ENCODE results near the gene NT5C.
A peak's percentile ranks its signal among the peaks of the same experiment; 100 is the strongest.

NT5C gene

DNA sequence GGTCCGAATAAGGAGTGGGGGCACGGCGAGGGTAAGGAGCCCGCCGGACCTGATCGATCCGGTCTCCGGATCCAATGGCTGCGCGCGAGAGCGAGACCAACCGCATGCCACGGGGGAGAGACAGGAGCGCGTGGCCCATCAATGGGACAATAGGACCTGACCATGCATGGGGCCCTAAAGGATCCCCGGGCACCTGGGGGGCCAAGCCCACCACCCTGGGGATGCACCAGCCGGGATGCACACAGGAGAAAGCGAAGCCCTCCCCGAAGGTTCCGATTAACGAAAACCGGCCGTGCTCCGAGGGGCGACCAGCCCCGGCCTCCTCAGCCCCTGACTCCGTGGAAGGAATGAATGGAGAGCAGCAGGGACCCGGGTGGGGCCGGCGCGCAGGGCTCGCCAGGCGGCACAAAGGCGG lies 22.2 kb upstream of the NT5C start (continued):
- no peak for TF ChIP-seq ZNF133 (tag by site-specific recombination; IDR thresholded peaks at IDR 0.05)
- TF ChIP-seq, protein P1, sequence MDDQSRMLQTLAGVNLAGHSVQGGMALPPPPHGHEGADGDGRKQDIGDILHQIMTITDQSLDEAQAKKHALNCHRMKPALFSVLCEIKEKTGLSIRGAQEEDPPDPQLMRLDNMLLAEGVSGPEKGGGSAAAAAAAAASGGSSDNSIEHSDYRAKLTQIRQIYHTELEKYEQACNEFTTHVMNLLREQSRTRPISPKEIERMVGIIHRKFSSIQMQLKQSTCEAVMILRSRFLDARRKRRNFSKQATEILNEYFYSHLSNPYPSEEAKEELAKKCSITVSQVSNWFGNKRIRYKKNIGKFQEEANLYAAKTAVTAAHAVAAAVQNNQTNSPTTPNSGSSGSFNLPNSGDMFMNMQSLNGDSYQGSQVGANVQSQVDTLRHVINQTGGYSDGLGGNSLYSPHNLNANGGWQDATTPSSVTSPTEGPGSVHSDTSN (CRISPR knock-in tag; IDR thresholded peaks at IDR 0.05), result no peak
- peak; percentile 75; the same call in 1 of the 2 replicates for TF ChIP-seq BCL11B (tag by site-specific recombination; IDR thresholded peaks at IDR 0.05; ENCODE audit: low read depth)
- TF ChIP-seq ZNF555 (tag by site-specific recombination; conservative IDR thresholded peaks at IDR 0.05), result no peak
- no peak for TF ChIP-seq IKZF3 (tag by site-specific recombination; IDR thresholded peaks at IDR 0.05)
- TF ChIP-seq, protein P2, sequence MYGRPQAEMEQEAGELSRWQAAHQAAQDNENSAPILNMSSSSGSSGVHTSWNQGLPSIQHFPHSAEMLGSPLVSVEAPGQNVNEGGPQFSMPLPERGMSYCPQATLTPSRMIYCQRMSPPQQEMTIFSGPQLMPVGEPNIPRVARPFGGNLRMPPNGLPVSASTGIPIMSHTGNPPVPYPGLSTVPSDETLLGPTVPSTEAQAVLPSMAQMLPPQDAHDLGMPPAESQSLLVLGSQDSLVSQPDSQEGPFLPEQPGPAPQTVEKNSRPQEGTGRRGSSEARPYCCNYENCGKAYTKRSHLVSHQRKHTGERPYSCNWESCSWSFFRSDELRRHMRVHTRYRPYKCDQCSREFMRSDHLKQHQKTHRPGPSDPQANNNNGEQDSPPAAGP (tag by site-specific recombination; IDR thresholded peaks at IDR 0.05), result 0 out of 2 replicates have a peak, but pooled peaks have one; percentile 15
- TF ChIP-seq, protein P3, sequence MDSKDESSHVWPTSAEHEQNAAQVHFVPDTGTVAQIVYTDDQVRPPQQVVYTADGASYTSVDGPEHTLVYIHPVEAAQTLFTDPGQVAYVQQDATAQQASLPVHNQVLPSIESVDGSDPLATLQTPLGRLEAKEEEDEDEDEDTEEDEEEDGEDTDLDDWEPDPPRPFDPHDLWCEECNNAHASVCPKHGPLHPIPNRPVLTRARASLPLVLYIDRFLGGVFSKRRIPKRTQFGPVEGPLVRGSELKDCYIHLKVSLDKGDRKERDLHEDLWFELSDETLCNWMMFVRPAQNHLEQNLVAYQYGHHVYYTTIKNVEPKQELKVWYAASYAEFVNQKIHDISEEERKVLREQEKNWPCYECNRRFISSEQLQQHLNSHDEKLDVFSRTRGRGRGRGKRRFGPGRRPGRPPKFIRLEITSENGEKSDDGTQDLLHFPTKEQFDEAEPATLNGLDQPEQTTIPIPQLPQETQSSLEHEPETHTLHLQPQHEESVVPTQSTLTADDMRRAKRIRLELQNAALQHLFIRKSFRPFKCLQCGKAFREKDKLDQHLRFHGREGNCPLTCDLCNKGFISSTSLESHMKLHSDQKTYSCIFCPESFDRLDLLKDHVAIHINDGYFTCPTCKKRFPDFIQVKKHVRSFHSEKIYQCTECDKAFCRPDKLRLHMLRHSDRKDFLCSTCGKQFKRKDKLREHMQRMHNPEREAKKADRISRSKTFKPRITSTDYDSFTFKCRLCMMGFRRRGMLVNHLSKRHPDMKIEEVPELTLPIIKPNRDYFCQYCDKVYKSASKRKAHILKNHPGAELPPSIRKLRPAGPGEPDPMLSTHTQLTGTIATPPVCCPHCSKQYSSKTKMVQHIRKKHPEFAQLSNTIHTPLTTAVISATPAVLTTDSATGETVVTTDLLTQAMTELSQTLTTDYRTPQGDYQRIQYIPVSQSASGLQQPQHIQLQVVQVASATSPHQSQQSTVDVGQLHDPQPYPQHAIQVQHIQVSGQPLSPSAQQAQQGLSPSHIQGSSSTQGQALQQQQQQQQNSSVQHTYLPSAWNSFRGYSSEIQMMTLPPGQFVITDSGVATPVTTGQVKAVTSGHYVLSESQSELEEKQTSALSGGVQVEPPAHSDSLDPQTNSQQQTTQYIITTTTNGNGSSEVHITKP (tag by site-specific recombination; IDR thresholded peaks at IDR 0.05), result peak; percentile 92
- TF ChIP-seq, protein P4, sequence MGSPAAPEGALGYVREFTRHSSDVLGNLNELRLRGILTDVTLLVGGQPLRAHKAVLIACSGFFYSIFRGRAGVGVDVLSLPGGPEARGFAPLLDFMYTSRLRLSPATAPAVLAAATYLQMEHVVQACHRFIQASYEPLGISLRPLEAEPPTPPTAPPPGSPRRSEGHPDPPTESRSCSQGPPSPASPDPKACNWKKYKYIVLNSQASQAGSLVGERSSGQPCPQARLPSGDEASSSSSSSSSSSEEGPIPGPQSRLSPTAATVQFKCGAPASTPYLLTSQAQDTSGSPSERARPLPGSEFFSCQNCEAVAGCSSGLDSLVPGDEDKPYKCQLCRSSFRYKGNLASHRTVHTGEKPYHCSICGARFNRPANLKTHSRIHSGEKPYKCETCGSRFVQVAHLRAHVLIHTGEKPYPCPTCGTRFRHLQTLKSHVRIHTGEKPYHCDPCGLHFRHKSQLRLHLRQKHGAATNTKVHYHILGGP (tag by site-specific recombination; IDR thresholded peaks at IDR 0.05), result no peak
- no peak for TF ChIP-seq ZNF37A (tag by site-specific recombination; IDR thresholded peaks at IDR 0.05)
- TF ChIP-seq, protein P5, sequence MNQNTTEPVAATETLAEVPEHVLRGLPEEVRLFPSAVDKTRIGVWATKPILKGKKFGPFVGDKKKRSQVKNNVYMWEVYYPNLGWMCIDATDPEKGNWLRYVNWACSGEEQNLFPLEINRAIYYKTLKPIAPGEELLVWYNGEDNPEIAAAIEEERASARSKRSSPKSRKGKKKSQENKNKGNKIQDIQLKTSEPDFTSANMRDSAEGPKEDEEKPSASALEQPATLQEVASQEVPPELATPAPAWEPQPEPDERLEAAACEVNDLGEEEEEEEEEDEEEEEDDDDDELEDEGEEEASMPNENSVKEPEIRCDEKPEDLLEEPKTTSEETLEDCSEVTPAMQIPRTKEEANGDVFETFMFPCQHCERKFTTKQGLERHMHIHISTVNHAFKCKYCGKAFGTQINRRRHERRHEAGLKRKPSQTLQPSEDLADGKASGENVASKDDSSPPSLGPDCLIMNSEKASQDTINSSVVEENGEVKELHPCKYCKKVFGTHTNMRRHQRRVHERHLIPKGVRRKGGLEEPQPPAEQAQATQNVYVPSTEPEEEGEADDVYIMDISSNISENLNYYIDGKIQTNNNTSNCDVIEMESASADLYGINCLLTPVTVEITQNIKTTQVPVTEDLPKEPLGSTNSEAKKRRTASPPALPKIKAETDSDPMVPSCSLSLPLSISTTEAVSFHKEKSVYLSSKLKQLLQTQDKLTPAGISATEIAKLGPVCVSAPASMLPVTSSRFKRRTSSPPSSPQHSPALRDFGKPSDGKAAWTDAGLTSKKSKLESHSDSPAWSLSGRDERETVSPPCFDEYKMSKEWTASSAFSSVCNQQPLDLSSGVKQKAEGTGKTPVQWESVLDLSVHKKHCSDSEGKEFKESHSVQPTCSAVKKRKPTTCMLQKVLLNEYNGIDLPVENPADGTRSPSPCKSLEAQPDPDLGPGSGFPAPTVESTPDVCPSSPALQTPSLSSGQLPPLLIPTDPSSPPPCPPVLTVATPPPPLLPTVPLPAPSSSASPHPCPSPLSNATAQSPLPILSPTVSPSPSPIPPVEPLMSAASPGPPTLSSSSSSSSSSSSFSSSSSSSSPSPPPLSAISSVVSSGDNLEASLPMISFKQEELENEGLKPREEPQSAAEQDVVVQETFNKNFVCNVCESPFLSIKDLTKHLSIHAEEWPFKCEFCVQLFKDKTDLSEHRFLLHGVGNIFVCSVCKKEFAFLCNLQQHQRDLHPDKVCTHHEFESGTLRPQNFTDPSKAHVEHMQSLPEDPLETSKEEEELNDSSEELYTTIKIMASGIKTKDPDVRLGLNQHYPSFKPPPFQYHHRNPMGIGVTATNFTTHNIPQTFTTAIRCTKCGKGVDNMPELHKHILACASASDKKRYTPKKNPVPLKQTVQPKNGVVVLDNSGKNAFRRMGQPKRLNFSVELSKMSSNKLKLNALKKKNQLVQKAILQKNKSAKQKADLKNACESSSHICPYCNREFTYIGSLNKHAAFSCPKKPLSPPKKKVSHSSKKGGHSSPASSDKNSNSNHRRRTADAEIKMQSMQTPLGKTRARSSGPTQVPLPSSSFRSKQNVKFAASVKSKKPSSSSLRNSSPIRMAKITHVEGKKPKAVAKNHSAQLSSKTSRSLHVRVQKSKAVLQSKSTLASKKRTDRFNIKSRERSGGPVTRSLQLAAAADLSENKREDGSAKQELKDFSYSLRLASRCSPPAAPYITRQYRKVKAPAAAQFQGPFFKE (tag by site-specific recombination; IDR thresholded peaks at IDR 0.05; ENCODE audit: borderline replicate concordance), result no peak; the same call in 1 of the 2 replicates
- peak; percentile 89 for TF ChIP-seq GLIS2 (tag by site-specific recombination; IDR thresholded peaks at IDR 0.05)
- no peak for TF ChIP-seq OSR2 (tag by site-specific recombination; IDR thresholded peaks at IDR 0.05)
- TF ChIP-seq SP3 (tag by site-specific recombination; IDR thresholded peaks at IDR 0.05), result no peak
- no peak for TF ChIP-seq HOXA7 (CRISPR knock-in tag; IDR thresholded peaks at IDR 0.05; ENCODE audit: borderline replicate concordance)
- TF ChIP-seq GLI4 (tag by site-specific recombination; IDR thresholded peaks at IDR 0.05), result no peak
- TF ChIP-seq, protein P6, sequence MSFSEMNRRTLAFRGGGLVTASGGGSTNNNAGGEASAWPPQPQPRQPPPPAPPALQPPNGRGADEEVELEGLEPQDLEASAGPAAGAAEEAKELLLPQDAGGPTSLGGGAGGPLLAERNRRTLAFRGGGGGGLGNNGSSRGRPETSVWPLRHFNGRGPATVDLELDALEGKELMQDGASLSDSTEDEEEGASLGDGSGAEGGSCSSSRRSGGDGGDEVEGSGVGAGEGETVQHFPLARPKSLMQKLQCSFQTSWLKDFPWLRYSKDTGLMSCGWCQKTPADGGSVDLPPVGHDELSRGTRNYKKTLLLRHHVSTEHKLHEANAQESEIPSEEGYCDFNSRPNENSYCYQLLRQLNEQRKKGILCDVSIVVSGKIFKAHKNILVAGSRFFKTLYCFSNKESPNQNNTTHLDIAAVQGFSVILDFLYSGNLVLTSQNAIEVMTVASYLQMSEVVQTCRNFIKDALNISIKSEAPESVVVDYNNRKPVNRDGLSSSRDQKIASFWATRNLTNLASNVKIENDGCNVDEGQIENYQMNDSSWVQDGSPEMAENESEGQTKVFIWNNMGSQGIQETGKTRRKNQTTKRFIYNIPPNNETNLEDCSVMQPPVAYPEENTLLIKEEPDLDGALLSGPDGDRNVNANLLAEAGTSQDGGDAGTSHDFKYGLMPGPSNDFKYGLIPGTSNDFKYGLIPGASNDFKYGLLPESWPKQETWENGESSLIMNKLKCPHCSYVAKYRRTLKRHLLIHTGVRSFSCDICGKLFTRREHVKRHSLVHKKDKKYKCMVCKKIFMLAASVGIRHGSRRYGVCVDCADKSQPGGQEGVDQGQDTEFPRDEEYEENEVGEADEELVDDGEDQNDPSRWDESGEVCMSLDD (tag by site-specific recombination; IDR thresholded peaks at IDR 0.05), result 0 out of 2 replicates have a peak, but pooled peaks have one; percentile 38
- TF ChIP-seq ZNF274 (IDR thresholded peaks at IDR 0.05; ENCODE audit: low read length), result no peak
- TF ChIP-seq ZNF274 (tag by site-specific recombination; IDR thresholded peaks at IDR 0.05; ENCODE audit: borderline replicate concordance), result no peak
- no peak for TF ChIP-seq ZNF19 (tag by site-specific recombination; IDR thresholded peaks at IDR 0.05; ENCODE audit: low read depth)
- TF ChIP-seq ZNF404 (tag by site-specific recombination; IDR thresholded peaks at IDR 0.05), result no peak
- TF ChIP-seq ZNF140 (tag by site-specific recombination; IDR thresholded peaks at IDR 0.05), result no peak
- TF ChIP-seq ZSCAN23 (tag by site-specific recombination; IDR thresholded peaks at IDR 0.05), result no peak
- 0 out of 2 replicates have a peak, but pooled peaks have one; percentile 5 for TF ChIP-seq ZNF600 (tag by site-specific recombination; IDR thresholded peaks at IDR 0.05)

Data from HEK293 (cell line).